T follicular helper cell (primary cell): ENCODE results near the gene ULBP1.
"Not testable (repeated sequence)": the region's sequence is repeated elsewhere in the genome, so short reads cannot be mapped to it uniquely, and the experiment has no call there.

Experiments used
- DNase-seq: peaks from one replicate; pipeline ENCODE4 v3.0.0-alpha.2; 2020; ENCODE audit warnings: low read depth

ULBP1 gene

GRCh38 chr6:149975400-149975799 lies 11.7 kb downstream of the ULBP1 start:
- DNase-seq, result no peak

- no peak for DNase-seq
Measured at GRCh38 chr6:149977221-149977620, 13.5 kb downstream of the ULBP1 start.

GRCh38 chr6:149978610-149979009 lies 14.9 kb downstream of the ULBP1 start:
- no peak for DNase-seq

- no peak for DNase-seq
Measured at GRCh38 chr6:149979293-149979692, 15.6 kb downstream of the ULBP1 start.

GRCh38 chr6:149983145-149983544 lies 19.4 kb downstream of the ULBP1 start:
- no peak for DNase-seq

GRCh38 chr6:149984773-149985172 lies 21.0 kb downstream of the ULBP1 start:
- DNase-seq, result no peak

- no peak for DNase-seq
Measured at GRCh38 chr6:149985481-149985937, 21.8 kb downstream of the ULBP1 start.

- DNase-seq, result no peak
Measured at GRCh38 chr6:149987602-149988107, 23.9 kb downstream of the ULBP1 start.

GRCh38 chr6:149988550-149989346 lies 25.0 kb downstream of the ULBP1 start:
- no peak for DNase-seq

- no peak for DNase-seq
Measured at GRCh38 chr6:149990212-149990660, 26.5 kb downstream of the ULBP1 start.

GRCh38 chr6:149990661-149991471 lies 27.1 kb downstream of the ULBP1 start:
- no peak for DNase-seq

- DNase-seq, result not testable (repeated sequence)
Measured at GRCh38 chr6:149991472-149991795, 27.7 kb downstream of the ULBP1 start.

GRCh38 chr6:149991838-149992237 lies 28.1 kb downstream of the ULBP1 start:
- DNase-seq, result no peak

GRCh38 chr6:149995235-149995750 lies 31.6 kb downstream of the ULBP1 start:
- DNase-seq, result no peak

GRCh38 chr6:149995971-149996370 lies 32.2 kb downstream of the ULBP1 start:
- no peak for DNase-seq

- no peak for DNase-seq
Measured at GRCh38 chr6:149999636-150000035, 35.9 kb downstream of the ULBP1 start.

- DNase-seq, result no peak
Measured at GRCh38 chr6:150001295-150002008, 37.7 kb downstream of the ULBP1 start.

GRCh38 chr6:150002710-150003109 lies 39.0 kb downstream of the ULBP1 start:
- no peak for DNase-seq

- DNase-seq, result not testable (repeated sequence)
Measured at GRCh38 chr6:150003599-150003998, 39.9 kb downstream of the ULBP1 start.

GRCh38 chr6:150004101-150004782 lies 40.5 kb downstream of the ULBP1 start:
- peak; percentile 48 for DNase-seq
